SIG-M5 treated with dmso at 0.1 percent for 504 hours (cell line): ENCODE measurements around the gene TMEM98.
A peak's percentile ranks its signal among the peaks of the same experiment; 100 is the strongest.
"Not testable (repeated sequence)": the region's sequence is repeated elsewhere in the genome, so short reads cannot be mapped to it uniquely, and the experiment has no call there.

Experiments used
- DNase-seq: peaks from one replicate; lab custom pipeline; 2025; ENCODE audit not compliant: unreplicated experiment; lab: John Stamatoyannopoulos, UW

TMEM98 gene

DNA sequence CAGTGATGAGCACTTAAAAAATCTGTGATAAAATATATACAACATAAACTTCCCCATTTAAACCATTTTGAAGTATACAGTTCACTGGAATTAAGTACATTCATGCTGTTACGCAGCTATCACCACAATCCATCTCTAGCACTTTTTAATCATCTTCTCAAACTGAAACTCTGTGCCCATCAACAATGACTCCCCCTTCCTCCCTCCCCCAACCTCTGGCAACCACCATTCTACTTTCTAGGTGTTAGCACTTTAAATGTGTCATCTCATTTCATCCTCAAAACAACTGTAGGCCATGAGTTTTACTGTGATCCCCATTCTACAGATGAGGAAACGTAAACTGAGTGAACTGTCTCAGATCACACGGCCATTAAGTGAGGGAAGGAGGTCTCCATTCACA lies 13.8 kb upstream of the TMEM98 start:
- DNase-seq = no peak

DNA sequence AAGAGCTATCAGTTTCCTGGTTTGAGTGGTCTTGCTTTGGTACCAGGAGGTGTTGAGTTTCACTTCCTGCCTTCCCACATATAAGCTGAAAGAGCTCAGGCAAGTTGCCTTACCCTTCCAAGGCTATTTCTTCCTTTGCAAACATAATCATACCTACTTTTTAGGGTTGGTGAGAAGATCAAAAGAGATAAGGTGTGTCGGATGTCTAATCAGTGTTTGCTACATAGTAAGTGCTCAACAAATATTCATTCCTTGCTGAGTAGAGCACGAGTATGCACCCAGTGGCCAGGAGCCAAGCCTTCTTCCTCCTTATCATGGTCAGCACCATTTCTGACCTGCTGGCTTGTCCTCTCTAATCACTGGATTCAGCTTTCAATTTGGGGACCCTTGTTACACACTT lies 12.7 kb upstream of the TMEM98 start:
- no peak for DNase-seq

DNA sequence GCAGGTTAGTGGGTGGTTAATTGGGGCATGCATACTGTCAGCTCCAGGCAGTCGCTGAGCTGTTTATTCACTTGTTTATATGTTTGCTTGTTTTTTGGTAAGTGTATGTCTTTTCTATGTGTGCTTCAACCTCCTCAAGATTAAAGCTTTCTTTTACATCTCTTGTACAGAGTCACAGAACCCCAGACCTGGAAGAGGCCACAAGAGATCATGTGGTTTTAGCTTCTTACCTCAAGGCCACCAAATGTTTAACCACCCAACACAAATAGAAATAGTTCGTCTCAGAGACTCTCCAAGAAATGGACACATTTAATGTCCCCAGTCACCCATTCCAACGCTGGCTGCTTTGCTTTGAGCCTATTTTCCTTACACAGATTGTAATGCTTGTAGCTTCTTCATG lies 11.8 kb upstream of the TMEM98 start:
- DNase-seq = no peak

DNA sequence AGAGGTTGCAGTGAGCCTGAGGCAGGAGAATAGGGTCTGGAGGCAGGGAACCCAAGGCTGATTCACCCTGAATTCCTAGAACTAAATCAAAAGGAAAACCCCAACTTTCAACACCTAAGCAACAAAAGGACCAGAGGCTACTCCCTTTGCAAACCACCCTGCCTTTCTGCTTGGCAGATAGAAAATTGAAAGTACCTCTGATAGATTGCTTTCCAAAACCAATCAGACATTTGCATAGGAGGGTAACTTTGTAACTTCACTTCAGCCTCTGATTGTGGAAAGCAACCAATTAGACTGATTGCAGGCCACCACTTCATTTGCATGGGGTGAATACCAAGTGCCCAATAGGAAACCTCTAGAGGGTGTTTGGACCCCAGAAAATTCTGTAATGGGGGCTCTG lies 10.9 kb upstream of the TMEM98 start:
- no peak for DNase-seq

DNA sequence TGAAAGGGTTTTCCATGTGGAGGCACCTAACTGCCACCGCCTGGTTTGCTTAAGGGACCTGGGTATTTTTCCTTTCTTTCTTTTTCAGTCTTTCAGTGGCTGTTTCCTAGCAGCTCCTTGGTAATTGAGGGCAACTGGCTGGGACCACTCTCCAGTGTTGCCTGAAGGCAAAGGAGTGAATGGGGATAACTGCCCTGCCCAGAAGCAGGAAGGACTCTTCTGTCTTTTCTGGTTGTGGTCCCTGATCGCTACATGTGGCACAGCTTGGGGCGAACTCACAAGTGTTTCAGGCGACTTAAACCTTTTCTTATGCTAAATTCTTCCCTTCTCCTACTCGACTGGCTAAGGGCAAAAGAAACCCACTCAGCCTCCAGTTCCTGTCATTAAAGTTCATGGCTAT lies 10.1 kb upstream of the TMEM98 start:
- DNase-seq = no peak

DNA sequence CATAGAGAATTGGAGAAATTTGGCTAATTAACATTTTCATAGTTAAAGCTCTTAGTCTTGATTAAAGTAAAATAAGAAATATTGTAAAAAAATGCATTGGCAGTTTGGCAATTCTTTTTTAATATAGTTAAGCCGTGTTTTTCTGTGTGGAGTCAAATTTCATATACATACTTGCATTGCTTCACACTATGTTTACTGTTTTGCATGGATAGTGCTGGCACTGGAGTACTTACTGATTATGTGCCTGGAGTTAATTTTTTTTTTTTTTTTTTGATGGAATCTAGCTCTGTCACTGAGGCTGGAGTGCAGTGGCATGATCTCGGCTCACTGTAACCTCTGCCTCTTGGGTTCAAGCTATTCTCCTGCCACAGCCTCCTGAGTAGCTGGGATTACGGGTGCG lies 8.1 kb upstream of the TMEM98 start:
- not testable (repeated sequence) for DNase-seq

DNA sequence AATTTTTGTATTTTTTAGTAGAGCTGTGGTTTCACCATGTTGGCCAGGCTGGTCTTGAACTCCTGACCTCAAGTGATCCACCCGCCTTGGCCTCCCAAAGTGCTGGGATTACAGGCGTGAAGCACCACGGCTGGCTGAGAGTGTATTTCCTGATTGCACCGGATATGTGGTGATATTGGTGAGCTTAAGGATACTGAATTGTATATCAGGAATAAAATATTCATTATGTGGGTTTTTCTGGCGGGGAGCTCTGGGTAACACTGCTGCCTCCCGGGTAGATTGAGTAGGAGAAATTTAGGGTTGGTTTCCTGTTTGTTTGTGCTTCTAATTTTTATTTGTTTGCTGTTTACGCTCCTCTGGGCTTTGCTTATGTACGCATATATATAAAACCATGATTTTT lies 7.7 kb upstream of the TMEM98 start:
- DNase-seq = no peak

DNA sequence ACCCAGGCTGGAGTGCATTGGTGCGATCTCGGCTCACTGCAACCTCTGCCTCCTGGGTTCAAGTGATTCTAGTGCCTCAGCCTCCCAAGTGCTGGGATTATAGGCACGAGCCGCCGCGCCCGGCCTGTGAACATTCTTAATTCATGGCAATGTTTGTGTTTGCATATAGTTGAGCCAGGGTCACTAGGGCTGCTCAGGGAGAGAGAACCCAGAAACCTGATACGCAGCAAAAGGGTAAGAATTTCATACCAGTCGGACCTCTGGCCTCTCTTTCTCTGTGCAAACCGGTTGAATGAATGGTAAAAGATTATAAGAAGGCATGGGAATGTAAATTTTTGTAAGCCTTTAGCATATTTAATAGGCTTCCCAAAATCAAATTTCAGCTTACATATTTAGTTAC lies 6.9 kb upstream of the TMEM98 start:
- no peak for DNase-seq

DNA sequence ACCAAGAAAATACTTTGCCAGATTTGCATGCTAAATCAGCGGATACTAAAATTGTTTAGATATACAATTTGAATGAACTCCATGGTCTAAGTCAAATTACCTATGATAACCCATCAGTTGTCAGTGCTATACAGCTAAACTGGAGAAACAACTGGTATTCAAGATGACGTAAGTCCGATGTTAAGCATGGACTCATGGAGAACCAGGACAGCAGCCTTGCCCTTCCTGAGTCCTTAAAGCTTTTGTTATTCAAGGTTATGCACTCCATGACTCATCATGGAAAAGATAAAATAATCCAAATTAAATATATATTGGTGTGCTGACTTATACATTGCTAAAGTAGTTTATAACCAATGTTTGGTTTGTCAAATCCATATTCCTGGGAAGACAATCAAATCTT lies 4.0 kb upstream of the TMEM98 start:
- DNase-seq = not testable (repeated sequence)

DNA sequence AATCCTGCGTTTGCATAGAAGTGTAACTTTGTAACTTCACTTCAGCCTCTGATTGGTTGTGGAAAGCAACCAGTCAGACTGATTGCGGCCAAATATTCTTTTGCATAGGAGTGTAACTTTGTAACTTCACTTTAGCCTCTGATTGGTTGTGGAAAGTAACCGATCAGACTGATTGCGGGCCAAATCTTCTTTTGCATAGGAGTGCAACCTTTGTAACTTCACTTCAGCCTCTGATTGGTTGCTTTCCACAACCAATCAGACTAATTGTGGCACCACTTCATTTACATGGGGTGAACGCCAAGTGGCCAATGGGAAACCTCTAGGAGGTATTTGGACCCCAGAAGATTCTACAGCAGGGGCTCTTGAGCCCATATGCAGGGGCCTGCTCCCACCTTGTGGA lies 1.8 kb upstream of the TMEM98 start:
- no peak for DNase-seq

DNA sequence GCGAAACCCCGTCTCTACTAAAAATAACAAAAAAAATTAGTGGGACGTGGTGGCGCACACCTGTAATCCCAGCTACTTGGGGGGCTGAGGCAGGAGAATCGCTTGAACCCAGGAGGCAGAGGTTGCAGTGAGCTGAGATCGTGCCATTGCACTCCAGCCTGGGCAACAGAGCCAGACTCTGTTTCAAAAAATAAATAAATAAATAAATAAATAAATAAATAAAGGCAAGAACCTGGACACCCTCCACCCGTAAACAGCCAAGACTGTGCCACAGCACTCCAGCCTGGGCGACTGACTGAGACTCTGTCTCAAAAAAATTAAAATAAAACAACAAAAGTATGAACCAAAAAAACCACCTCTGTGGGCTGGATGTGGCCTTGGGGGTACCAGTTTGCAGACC lies 1.2 kb upstream of the TMEM98 start:
- DNase-seq = not testable (repeated sequence)

DNA sequence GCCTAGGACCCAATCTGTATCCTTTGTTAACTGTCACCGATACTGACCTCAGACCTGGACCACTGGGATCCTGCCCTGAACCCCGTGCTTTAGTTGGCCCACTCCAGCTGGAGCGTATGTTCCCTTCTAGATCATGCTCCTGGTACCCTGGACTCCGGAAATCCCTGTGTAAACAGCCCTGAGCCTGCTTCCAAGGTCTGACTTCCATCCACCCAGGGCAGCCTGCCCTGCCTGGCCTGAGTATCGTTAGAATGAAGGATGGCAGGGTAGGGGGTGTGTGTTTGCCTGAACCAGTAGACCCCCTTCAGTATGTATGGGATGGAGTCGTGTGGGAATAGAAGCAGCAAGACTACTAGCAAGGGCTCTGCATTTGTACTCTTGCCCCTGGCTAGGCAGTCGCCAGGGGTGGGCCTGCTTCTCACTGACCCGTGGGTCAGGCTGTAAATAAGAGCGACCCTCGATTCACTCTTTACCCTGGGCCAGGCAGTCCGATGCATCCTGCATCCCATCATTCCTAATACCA lies 691 bp upstream of the TMEM98 start:
- no peak for DNase-seq

DNA sequence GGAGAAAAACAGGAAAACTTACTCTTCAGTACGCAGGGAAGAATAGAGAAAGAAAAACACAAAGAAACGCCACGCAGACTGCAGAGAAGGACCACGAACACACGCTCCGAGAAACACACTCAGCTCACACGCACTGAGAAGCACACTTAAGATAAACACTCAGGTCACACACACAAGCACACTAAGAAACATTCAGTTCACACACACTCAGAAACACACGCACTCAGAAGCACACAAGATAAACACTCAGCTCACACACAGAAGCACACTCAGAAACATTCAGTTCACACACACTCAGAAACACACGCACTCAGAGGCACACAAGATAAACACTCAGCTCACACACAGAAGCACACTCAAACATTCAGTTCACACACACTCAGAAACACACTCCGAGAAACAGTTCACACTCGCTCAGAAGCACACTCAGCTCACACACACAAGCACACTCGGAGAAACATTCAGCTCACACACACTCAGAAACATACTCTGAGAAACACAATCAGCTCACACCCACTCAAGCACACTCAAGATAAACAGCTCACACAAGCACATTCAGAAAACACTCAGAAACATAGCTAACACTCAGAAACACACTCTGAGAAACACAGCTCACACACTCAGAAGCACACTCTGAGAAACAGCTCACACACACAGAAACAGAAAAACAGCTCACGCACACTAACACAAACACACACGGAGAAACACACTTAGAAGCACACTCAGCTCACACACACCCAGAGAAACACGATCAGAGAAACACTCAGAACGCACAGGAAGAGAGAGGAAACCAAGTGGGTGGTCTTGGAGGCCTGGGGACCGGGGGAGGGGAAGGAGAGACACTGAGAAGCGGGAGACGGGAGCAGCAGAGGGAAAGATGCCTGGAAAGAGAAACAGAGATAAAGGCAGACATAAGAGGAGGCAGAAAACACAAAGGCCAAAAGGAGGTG lies 908 bp downstream of the TMEM98 start:
- no peak for DNase-seq

DNA sequence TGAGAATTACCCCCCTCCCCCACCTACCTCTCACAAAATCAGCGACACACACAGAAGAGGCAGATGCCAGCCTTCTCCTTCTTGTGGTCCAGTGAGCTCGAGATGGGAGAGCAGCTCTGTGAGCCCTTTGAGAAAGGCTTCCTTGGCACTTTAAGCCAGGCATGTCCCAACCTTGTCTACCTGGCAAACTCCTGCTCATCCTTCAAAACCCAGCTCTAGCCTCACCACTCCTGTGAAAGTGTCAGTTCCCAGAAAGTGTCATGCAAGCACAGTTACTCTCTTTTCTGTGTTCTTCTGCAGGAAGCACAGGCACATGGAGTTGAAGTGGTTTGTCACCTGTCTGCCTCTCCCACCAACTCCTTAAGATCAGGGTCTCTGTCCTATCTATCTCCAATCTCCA lies 1.6 kb downstream of the TMEM98 start:
- no peak for DNase-seq

DNA sequence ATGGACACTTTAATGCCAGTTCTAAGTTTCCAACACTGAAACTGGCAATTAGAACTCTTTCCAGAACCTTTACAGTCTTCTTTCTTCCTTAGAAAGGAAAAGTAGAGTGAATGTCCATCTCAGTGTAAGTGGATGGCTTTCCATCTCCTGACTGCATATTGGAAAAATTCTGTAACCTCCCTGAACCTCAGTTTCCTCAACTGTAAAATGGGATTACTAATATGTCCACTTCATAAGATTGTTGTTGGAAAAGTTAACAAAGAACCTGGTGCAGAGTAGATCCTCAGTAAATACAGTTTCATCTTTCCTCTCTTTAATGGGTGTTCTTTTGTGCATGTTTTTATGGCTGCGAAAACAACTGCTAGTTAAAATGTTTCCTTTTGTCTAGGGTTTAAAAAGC lies 2.6 kb downstream of the TMEM98 start:
- no peak for DNase-seq

DNA sequence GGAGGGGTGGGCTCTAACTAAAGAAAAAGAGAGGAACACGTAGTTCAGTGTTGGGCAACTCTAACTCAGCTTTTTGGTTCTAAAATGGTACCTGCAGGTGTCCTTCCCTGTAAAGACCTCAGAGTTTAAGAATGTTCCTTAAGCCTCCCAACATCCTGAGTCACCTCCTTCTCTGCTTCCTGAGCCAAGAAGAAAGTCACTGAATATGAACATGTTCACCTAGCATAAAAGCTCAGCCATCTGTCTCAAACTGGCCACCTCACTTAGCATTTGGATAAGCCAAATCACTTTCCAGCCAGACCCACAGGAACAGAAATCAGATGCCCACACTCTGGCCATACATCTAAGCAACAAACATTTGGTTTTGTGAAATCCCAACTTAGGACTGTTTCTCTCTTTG lies 3.7 kb downstream of the TMEM98 start:
- DNase-seq = no peak

DNA sequence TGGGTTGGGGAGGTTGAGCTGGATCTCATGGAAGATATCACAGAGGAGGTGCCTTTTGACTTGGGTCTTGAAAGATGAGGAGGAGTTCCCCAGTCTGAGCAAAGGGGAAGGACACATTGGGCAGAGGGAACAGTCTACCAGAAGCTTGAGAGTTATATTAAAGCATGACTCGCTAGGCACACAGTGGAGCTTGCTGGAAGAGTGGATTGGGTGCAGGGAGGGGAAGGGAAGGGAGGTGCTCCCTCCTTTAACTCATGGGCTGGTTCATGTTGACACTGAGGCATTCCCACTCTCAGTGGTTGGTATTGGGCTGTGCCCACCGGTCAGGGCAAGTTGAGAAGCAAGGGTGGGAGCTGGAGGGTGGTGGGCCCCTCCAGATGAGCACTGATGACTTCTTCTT lies 5.9 kb downstream of the TMEM98 start:
- no peak for DNase-seq

DNA sequence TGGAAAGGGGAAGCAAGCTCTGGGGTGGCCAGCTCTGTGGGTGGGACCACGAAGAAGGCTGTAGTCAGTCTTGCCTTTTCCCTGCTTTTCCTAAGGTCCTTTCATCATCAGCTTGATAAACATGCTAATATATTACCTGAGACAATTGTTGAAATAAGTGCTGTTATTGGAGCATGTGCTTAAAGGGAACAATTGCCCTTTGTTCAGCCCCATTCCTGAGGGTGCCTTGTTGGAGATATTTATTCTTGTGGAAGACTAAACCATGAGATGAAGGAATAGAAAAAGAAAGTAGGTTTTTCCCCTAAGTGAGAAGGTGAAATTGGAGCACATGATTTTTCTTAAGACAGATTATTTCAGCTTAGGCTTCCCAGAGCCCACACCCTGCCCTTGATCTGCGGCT lies 7.8 kb downstream of the TMEM98 start:
- no peak for DNase-seq

DNA sequence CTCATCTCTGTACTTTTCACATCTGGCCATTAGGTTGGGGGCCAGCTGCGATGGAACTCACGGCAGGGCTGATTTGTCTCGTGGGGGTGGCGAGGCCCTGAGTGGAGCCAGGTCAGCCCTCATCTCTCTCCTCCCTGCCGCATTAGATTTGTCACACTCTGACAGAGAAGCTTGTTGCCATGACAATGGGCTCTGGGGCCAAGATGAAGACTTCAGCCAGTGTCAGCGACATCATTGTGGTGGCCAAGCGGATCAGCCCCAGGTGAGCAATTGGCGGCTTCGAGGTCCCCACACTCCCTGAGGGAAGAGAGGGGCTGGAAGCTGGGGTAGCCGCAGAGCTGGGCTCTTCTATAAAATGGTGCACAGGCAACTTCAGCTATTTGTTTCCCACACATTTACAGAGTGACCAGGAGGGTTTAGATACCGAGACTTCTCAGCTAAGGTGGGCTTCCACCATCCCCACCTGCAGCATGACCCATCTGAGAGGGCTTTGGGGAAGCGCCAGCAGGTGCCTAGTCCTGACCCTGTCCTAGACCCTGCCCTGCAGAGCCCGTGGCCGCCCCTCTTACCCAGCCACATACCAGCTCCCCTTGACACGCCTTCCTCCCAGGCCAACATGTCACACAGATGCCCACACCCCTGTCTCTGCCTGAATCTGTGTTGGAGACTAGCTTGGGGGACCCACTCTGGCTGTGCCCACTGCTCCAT lies 8.4 kb downstream of the TMEM98 start:
- no peak for DNase-seq

DNA sequence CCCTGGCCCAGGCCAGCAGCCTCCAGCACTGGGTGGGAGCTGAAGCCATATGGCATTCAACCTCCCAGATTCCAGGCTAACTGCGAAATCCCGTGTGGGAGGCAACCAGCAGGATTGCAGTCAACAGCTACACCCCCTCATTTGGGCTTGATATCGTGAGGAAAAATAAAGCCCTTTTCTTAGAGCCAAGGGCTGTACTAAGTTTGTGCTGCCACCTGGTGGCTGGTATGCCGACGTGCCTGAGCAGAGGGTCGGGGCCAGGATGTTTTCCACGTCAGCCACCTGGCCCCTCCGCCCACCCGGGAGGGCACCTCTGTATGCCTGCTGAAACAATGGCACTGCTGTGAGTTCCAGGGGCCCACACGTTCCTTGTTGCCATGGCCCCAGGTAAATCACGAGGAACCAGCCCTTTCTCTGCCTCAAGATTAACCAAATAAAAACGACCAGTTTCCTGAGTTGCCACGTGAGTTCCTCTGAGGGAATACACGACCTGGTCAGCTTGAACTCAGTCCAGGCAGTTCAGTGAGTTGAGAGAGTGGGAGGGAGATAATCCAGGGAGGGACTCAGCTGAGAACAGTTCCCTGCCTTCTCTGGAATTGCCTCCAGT lies 9.0 kb downstream of the TMEM98 start:
- peak; percentile 9 for DNase-seq

DNA sequence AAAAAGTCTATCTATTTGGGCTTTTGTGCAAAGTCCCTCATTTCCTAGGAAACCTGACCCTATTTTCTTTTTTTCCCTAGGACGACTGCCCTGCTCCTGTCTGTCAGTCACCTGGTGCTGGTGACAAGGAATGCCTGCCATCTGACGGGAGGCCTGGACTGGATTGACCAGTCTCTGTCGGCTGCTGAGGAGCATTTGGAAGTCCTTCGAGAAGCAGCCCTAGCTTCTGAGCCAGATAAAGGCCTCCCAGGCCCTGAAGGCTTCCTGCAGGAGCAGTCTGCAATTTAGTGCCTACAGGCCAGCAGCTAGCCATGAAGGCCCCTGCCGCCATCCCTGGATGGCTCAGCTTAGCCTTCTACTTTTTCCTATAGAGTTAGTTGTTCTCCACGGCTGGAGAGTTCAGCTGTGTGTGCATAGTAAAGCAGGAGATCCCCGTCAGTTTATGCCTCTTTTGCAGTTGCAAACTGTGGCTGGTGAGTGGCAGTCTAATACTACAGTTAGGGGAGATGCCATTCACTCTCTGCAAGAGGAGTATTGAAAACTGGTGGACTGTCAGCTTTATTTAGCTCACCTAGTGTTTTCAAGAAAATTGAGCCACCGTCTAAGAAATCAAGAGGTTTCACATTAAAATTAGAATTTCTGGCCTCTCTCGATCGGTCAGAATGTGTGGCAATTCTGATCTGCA lies 12.9 kb downstream of the TMEM98 start:
- DNase-seq = no peak
